Fibroblast of lung (primary cell): ENCODE measurements around the gene DDX25. TPM values are rescaled to one million over a fixed set of nuclear protein-coding genes. Genes with fewer than 3 reads are reported as not detected.

Experiments
- DNase-seq, 2 donors: peaks; one replicate each; pipeline versions ENCODE4 v3.0.0 to v3.0.0-alpha.2; 2010; ENCODE audit warnings: low read depth in 2 of 2
- H2AFZ ChIP-seq: 2 replicates; pipeline ENCODE4 v1.5.1; 2012; ENCODE audit warnings: low read length, control low read depth, inconsistent platforms
- H3K27ac ChIP-seq: 2 replicates; pipeline ENCODE4 v1.5.1; 2011; ENCODE audit warnings: low read length, control low read depth; ENCODE audit not compliant: insufficient read depth
- H3K27me3 ChIP-seq: 2 replicates; pipeline ENCODE4 v1.5.1; 2011; ENCODE audit warnings: mild to moderate bottlenecking, low read length; ENCODE audit not compliant: control insufficient read depth, insufficient read depth
- H3K36me3 ChIP-seq: 2 replicates; pipeline ENCODE4 v1.5.1; 2011; ENCODE audit warnings: low read length; ENCODE audit not compliant: control insufficient read depth, insufficient read depth
- H3K4me1 ChIP-seq: 2 replicates; pipeline ENCODE4 v1.5.1; 2011; ENCODE audit warnings: low read length; ENCODE audit not compliant: control insufficient read depth, insufficient read depth; ENCODE audit errors: extremely low read depth
- H3K4me2 ChIP-seq: 2 replicates; pipeline ENCODE4 v1.5.1; 2011; ENCODE audit warnings: low read length, control low read depth; ENCODE audit not compliant: insufficient read depth; ENCODE audit errors: extremely low read depth
- H3K4me3 ChIP-seq, 4 experiments: fragments of 200-600 bp in 1 of 4; sonication (generic) in 1 of 4; replicated peaks in 1 of 4; 2 replicates each; pipeline ENCODE4 v1.5.1; 2011 to 2016; ENCODE audit warnings: low read length in 4 of 4, low read depth in 3 of 4, mild to moderate bottlenecking in 3 of 4, control low read depth in 2 of 4, inconsistent platforms in 1 of 4, mixed read lengths in 1 of 4; ENCODE audit not compliant: insufficient read depth in 1 of 4; ENCODE audit errors: control extremely low read depth in 1 of 4
- H3K79me2 ChIP-seq: 2 replicates; pipeline ENCODE4 v1.5.1; 2012; ENCODE audit warnings: mild to moderate bottlenecking, low read length, inconsistent platforms; ENCODE audit not compliant: control insufficient read depth, insufficient read depth
- H3K9ac ChIP-seq: 2 replicates; pipeline ENCODE4 v1.5.1; 2011; ENCODE audit warnings: mild to moderate bottlenecking, low read length, control low read depth; ENCODE audit not compliant: insufficient read depth
- H3K9me3 ChIP-seq: 2 replicates; pipeline ENCODE4 v1.5.1; 2012; ENCODE audit warnings: low read depth, low read length; ENCODE audit not compliant: control insufficient read depth, insufficient read depth
- H4K20me1 ChIP-seq: 2 replicates; pipeline ENCODE4 v1.5.1; 2011; ENCODE audit warnings: low read length; ENCODE audit not compliant: control insufficient read depth, insufficient read depth; ENCODE audit errors: extremely low read depth
- EZH2 ChIP-seq: IDR thresholded peaks from 2 replicates; pipeline ENCODE4 v1.5.1; 2012; ENCODE audit warnings: low read length, control low read depth, mild to moderate bottlenecking; ENCODE audit errors: missing control alignments
- polyA plus RNA-seq, 2 donors: library from polyadenylated mRNA; depleted of rRNA in 1 of 2; stranded (reverse) in 1 of 2; unstranded in 1 of 2; fragments of >200 nt; gene quantifications; 2 replicates each; pipeline ENCODE4 v1.2.1, GENCODE V29; 2011 to 2012; ENCODE audit warnings: missing spikeins in 1 of 2
- total RNA-seq: library from RNA; depleted of rRNA; stranded (reverse); fragments of >200 nt; gene quantifications from 2 replicates; pipeline ENCODE4 v1.2.1, GENCODE V29; 2014
- TF ChIP-seq, protein P1 (sequence below), 2 donors: IDR thresholded peaks in 1 of 2; conservative IDR thresholded peaks in 1 of 2; 1 replicate in 1 of 2; 2 replicates in 1 of 2; pipeline ENCODE4 v1.5.1; 2011 to 2012; ENCODE audit warnings: low read length in 2 of 2, control low read depth in 1 of 2, inconsistent platforms in 1 of 2, low read depth in 1 of 2, mild to moderate bottlenecking in 1 of 2

The DDX25 gene
- total and polyA plus RNA-seq, 2 donors (not counting 1 experiment from before 2014, with no cell fraction given), result not detected

DNA sequence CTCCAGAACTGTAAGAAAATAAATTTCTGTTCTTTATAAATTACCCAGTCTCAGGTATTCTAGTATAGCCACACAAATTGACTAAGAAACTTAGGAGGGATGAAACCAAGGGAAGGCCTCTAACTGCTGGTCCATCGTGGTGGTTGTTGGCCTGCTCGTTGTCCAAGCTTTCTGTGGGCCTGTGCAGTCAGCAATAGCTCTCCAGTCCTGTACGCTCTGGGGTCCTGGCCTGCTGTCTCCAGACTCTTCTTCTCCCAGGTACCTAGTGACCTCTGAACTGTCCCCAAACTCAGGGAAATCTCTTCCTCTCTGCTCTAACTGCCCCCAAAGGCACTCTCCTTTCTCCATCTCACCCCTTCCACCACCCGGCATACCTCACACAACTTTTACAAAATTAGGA, 35.8 kb downstream of the DDX25 start:
- no peaks in the 10 kb centered on the region for H3K27me3 ChIP-seq
- no peaks in the 10 kb centered on the region for H3K36me3 ChIP-seq
- H2AFZ ChIP-seq, result no peak overlapping the region
- no peaks in the 10 kb centered on the region for H4K20me1 ChIP-seq
- H3K27ac ChIP-seq, result no peak overlapping the region
- no peaks in the 10 kb centered on the region for H3K9me3 ChIP-seq
- no peaks in the 10 kb centered on the region for H3K79me2 ChIP-seq
- DNase-seq, result no peak
- no peak overlapping the region for H3K4me3 ChIP-seq
- H3K4me2 ChIP-seq, result no peak overlapping the region
- TF ChIP-seq, protein P1, sequence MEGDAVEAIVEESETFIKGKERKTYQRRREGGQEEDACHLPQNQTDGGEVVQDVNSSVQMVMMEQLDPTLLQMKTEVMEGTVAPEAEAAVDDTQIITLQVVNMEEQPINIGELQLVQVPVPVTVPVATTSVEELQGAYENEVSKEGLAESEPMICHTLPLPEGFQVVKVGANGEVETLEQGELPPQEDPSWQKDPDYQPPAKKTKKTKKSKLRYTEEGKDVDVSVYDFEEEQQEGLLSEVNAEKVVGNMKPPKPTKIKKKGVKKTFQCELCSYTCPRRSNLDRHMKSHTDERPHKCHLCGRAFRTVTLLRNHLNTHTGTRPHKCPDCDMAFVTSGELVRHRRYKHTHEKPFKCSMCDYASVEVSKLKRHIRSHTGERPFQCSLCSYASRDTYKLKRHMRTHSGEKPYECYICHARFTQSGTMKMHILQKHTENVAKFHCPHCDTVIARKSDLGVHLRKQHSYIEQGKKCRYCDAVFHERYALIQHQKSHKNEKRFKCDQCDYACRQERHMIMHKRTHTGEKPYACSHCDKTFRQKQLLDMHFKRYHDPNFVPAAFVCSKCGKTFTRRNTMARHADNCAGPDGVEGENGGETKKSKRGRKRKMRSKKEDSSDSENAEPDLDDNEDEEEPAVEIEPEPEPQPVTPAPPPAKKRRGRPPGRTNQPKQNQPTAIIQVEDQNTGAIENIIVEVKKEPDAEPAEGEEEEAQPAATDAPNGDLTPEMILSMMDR (conservative IDR thresholded peaks at IDR 0.05 in 1 of 2, IDR thresholded peaks at IDR 0.05 in 1 of 2; ENCODE audit: low read depth in 1 of 2, low read length in 2 of 2), result no peak
- no peak for TF ChIP-seq EZH2
- H3K4me1 ChIP-seq, result no peaks in the 10 kb centered on the region
- H3K9ac ChIP-seq, result no peak overlapping the region

DNA sequence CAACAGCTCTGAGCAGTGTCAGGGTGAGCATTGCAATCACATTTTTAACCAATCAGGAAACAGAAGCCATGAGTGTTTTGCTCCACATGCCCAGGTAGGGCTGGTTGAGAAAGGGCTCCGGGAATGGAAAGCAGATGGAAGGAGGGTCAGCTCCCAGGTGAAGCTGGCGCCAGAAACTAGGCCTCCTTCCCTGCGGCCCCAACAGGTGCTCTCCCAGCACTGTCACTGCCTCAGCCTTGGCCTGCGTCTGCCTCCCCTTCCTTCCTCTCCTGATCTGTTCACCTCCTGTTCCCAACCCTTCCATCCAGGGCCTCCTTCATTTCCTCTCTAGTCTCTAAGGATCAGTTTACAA, 36.9 kb downstream of the DDX25 start:
- no peak overlapping the region for H3K27ac ChIP-seq
- no peaks in the 10 kb centered on the region for H3K79me2 ChIP-seq
- H3K4me2 ChIP-seq, result no peak overlapping the region
- H4K20me1 ChIP-seq, result no peaks in the 10 kb centered on the region
- H3K36me3 ChIP-seq, result no peaks in the 10 kb centered on the region
- H3K9me3 ChIP-seq, result no peaks in the 10 kb centered on the region
- TF ChIP-seq, protein P1 (conservative IDR thresholded peaks at IDR 0.05 in 1 of 2, IDR thresholded peaks at IDR 0.05 in 1 of 2; ENCODE audit: low read depth in 1 of 2, low read length in 2 of 2), result no peak
- TF ChIP-seq EZH2, result no peak
- H3K27me3 ChIP-seq, result no peaks in the 10 kb centered on the region
- H2AFZ ChIP-seq, result no peak overlapping the region
- DNase-seq, result no peak
- H3K9ac ChIP-seq, result no peak overlapping the region
- H3K4me3 ChIP-seq, result no peak overlapping the region
- H3K4me1 ChIP-seq, result no peaks in the 10 kb centered on the region

DNA sequence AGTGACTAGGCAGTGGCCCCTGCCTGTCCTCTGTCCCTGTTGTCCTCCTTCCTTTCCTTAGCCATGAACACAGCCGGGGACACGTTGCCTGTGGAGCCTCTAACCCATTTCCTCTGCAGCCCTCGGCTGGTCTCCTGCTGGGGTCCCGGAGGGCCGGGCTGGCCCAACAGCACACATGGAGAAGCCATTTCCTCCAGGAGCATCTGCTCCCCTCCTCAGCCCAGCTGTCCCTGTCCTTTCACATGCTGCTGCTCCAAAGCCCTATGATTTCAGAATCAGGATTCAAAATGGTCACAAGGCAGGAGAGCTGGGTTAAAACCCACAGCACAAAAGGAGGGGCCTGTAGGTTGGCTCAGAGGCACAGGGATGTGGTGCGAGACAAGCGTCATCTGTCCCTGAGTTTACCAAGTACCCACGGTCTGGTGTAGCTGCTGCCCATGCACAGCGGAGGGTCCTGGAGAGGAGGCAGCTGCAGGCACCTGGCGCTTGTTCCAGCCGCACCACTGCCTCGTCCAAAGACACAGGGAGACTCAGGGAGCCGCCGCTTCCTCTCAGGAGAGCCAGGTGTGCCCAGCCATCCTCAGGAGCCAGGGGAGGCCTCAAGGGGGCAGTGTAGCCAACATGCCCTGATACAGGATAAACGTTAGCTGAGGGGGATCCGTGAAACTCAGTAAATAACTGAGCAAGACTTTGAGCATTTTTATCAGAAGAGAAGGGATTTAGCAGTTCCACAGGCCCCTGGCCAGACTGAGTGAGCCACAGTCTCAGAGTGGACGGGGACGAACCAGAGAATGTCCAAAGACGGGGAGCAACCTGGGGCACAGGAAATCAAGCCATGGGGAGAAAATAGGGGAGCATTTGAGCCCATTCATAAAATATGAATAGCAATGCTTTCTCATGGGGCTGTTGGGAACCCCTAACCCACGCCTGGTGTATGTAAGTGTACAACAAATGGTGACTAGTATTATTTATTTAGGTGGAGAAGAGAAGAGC, 37.6 kb downstream of the DDX25 start:
- TF ChIP-seq EZH2, result no peak
- TF ChIP-seq, protein P1 (conservative IDR thresholded peaks at IDR 0.05 in 1 of 2, IDR thresholded peaks at IDR 0.05 in 1 of 2; ENCODE audit: low read depth in 1 of 2, low read length in 2 of 2), result peak; percentile 37 to 78
- Histone ChIP-seq H3K36me3 (no peaks in the 10 kb centered on the region), H3K27me3 (no peaks in the 10 kb centered on the region), H3K4me3 (no peak overlapping the region), H3K27ac (no peak overlapping the region), H4K20me1 (no peaks in the 10 kb centered on the region), H3K4me2 (no peak overlapping the region), H3K9ac (no peak overlapping the region), H2AFZ (no peak overlapping the region), H3K79me2 (no peaks in the 10 kb centered on the region), H3K4me1 (no peaks in the 10 kb centered on the region), H3K9me3 (no peaks in the 10 kb centered on the region)
- DNase-seq, result peak; percentile 10 to 29
